ENCODE data around the gene ZNF620. TPM values are rescaled to one million over a fixed set of nuclear protein-coding genes. Genes with fewer than 3 reads are reported as not detected.

Gene ZNF620
- total RNA-seq (2021) (4.1 and 4.7 TPM in 2 replicates), Bru-seq, nascent RNA (percentile 61 among the genes with signal in this experiment), BruChase-seq, experiment 1, labeled RNA remaining after a 2-hour chase (percentile 57 among the genes with signal in this experiment), BruChase-seq, experiment 2, labeled RNA remaining after a 6-hour chase (percentile 55 among the genes with signal in this experiment)
- long read RNA-seq, partial matches to known transcripts = 0 of 7 reads
- long read RNA-seq, other reads (novel, unspliced or antisense) = 5 of 7 reads

GRCh38 chr3:40505599-40506462 is at the start of gene ZNF620:
TSS of gene ZNF620 (plus strand) at chr3:40506039. CDS start at chr3:40506353, 314 bp downstream.
- H3K4me3 ChIP-seq = peak within 1 kb of the TSS; percentile 70
- no peaks in the 10 kb centered on the region for H3K9me3 ChIP-seq (ENCODE audit: insufficient read depth, low read depth)
- H2AFZ ChIP-seq = peak within 1 kb of the TSS; percentile 92
- no peak for TF ChIP-seq EZH2 (IDR thresholded peaks at IDR 0.05; ENCODE audit: low read depth)
- TF ChIP-seq CTCF (conservative IDR thresholded peaks at IDR 0.05) = no peak; the same call in 1 of the 2 replicates
- H3K27ac ChIP-seq = no peak within 1 kb of the TSS
- ChIA-PET CTCF (no interaction called here), POLR2A (ENCODE audit: unreplicated experiment) (interaction anchor here (0.7 to 1.0 kb wide), 2 partner anchors 49 to 1201 kb away, joined by 3 to 8 read pairs; no protein-coding TSS in a partner anchor)
- peak within 1 kb of the TSS; percentile 83 for H3K4me2 ChIP-seq
- H3K4me1 ChIP-seq (replicated peaks; ENCODE audit: insufficient read depth) = peaks cover 19% of the 10 kb centered on the region
- H3F3A ChIP-seq (ENCODE audit: insufficient read depth, low read depth) = peaks cover 3% of the 10 kb centered on the region; the same call in 1 of the 2 replicates
- TSS peak; percentile 75 for BruUV-seq (replicated peaks)
- intact Hi-C loops (cut with micrococcal nuclease; ENCODE audit: unreplicated experiment) = loop anchor here (1.0 kb wide), 2 partner anchors 18 to 29 kb away; partner anchors contain the start of genes ZNF619 and ZNF621
- H4K20me1 ChIP-seq (ENCODE audit: insufficient read depth) = no peaks in the 10 kb centered on the region
- no peaks in the 10 kb centered on the region for H3K9me2 ChIP-seq (ENCODE audit: insufficient read depth)
- DNase-seq = peak; percentile 40 to 73
- no peaks in the 10 kb centered on the region for H3K36me3 ChIP-seq (ENCODE audit: low read depth)
- no peaks in the 10 kb centered on the region for H3K27me3 ChIP-seq (ENCODE audit: insufficient read depth, low read depth)
- H3K79me2 ChIP-seq (ENCODE audit: low read depth) = no peaks in the 10 kb centered on the region

GRCh38 chr3:40456279-40456939 is 49.4 kb upstream of the ZNF620 start:
- no peak for DNase-seq
- H3K4me1 ChIP-seq (replicated peaks; ENCODE audit: insufficient read depth) = peaks cover 38% of the 10 kb centered on the region
- peak overlapping the region; percentile 93 for H3K4me2 ChIP-seq
- CTCF ChIA-PET = no interaction called here
- H4K20me1 ChIP-seq (ENCODE audit: insufficient read depth) = peaks cover 32% of the 10 kb centered on the region
- peaks cover 35% of the 10 kb centered on the region for H3K36me3 ChIP-seq (ENCODE audit: low read depth)
- BruUV-seq (replicated peaks) = TSS peak; percentile 79
- TF ChIP-seq EZH2 (IDR thresholded peaks at IDR 0.05; ENCODE audit: low read depth) = no peak
- no peak for TF ChIP-seq CTCF (conservative IDR thresholded peaks at IDR 0.05)
- H3K27me3 ChIP-seq (ENCODE audit: insufficient read depth, low read depth) = no peaks in the 10 kb centered on the region
- peak overlapping the region; percentile 77 for H3K27ac ChIP-seq
- intact Hi-C loops (cut with micrococcal nuclease; ENCODE audit: unreplicated experiment) = loop anchor here (5.0 kb wide), 1 partner anchor 741 kb away; the partner anchor contains the start of gene CTNNB1
- H3K9me3 ChIP-seq (ENCODE audit: insufficient read depth, low read depth) = no peaks in the 10 kb centered on the region
- no peaks in the 10 kb centered on the region for H3K9me2 ChIP-seq (ENCODE audit: insufficient read depth)
- peaks cover 52% of the 10 kb centered on the region for H3K79me2 ChIP-seq (ENCODE audit: low read depth)
- peak overlapping the region; percentile 93 for H2AFZ ChIP-seq
- peaks cover 51% of the 10 kb centered on the region for H3F3A ChIP-seq (ENCODE audit: insufficient read depth, low read depth)
- POLR2A ChIA-PET (ENCODE audit: unreplicated experiment) = interaction anchor here (0.6 to 0.7 kb wide), 5 partner anchors 16 to 1631 kb away, joined by 3 to 9 read pairs (median 4); partner anchors contain the start of gene ZNF620
- H3K4me3 ChIP-seq = peak overlapping the region; percentile 97

All from PC-9 (cell line).